NCI-H82 (cell line): ENCODE measurements around the gene PRRC2B.
"Not testable (repeated sequence)": the region's sequence is repeated elsewhere in the genome, so short reads cannot be mapped to it uniquely, and the experiment has no call there.

Experiments
- DNase-seq: peaks from one replicate; lab custom pipeline; 2025; lab: John Stamatoyannopoulos, UW

PRRC2B gene

GRCh38 chr9:131386281-131386680 lies 7.6 kb upstream of the PRRC2B start:
- no peak for DNase-seq

DNA sequence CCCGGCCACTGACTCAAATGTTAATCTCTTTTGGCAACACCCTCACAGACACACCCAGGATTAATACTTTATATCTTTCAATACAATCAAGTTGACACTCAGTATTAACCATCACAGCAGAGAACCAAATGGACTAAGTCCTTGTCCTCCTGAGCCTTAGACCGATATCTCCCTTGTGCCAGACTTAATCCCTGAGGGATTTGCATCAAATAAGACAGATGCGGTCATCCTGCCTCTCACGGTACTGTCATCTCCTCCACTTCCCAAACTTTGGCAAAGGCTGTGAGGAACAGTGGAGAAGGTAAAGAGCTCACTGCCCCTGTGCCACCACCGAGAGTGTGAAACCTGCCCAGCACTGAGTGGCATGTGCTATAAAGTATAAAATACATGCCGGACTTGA lies 6.5 kb upstream of the PRRC2B start:
- DNase-seq, result peak; percentile 98

- DNase-seq, result no peak
Observed at GRCh38 chr9:131391020-131391419, 2.9 kb upstream of the PRRC2B start.

DNA sequence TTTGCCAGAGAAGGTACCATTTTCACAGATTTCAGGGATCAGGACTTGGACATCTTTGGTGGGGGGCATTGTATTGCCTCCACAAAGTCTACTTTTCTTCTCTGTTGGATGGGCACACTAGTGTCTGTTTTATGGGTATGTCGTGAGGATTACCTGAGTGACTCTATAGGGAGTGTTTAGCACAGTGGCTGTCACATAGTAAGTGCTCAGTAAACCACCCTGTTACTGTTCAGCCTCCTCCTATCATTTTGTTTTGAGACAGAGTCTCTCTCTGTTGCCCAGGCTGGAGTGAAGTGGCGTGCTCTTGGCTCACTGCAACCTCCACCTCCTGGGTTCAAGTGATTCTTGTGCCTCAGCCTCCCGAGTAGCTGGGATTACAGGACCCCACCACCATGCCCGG lies 2.4 kb upstream of the PRRC2B start:
- DNase-seq, result no peak

- DNase-seq, result peak; percentile 49
Observed at GRCh38 chr9:131394464-131395156, 724 bp downstream of the PRRC2B start.

DNA sequence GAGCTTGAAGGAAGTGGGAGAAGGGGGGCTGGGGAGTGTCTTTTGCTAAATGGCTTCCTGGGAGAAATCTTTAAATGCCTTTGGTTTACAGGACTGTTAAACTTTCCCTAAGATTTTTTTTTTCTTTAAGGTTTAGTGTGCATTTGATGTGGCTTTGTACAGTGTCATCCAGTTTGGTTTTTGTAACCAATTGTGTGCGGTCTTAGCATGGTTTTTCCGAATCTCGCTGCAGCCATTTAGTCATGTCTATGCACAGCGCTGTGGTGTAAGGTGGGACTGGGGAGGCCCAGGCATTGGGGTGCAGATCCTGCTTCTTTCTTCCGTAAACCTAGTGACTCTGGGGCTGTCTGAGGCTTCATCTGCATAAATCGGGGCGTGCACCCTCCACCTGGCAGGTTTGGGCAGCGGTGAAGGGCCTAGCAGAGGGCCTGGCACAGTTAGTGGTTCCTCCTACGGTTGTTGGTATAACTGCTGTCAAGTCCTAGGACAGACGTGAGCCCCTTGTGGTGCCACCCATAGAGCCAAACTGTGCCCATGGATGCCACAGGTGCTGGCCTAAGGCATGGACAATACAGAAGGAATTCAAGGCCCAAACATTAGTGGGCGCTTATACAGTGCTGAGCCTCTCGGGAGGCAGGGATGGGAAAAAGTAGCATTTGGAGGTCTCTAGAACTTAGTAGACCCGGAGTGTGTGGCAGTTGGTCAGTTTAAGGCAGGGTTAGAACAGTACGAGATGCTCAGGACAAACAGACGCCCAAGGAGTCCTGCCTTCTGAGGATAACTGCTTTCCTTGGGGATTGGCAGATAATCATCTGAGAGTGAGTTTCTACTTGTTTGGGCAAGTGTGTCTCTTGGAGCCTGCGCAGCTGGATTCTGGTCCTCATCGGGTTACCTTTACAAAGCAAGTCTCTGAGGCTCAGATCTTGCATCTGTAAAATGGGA lies 1.5 kb downstream of the PRRC2B start:
- DNase-seq, result peak; percentile 46

- DNase-seq, result not testable (repeated sequence)
Observed at GRCh38 chr9:131396099-131396479, 2.2 kb downstream of the PRRC2B start.

GRCh38 chr9:131396626-131397025 lies 2.7 kb downstream of the PRRC2B start:
- no peak for DNase-seq

GRCh38 chr9:131397100-131397790 lies 3.4 kb downstream of the PRRC2B start:
- DNase-seq, result no peak

DNA sequence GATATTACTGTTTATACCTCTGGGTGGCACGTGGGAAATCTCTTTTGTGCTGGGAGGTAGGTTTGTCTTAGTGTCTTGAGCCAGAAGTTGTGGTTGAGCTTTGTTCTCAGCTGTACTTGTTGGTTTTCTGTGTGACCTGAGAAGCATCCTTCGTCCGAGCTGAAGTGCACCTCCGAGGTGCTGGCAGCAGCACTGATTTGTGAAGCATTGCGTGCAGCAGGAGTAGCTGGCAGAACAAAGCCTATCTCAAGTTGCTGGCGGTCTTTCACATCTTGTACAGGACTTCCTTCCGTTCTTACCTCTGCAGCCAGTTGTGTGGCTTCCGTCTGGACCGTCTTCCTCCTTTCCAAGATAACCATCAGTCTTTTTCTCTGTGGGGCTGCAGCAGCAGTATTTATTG lies 4.3 kb downstream of the PRRC2B start:
- DNase-seq, result no peak

GRCh38 chr9:131399972-131400371 lies 6.1 kb downstream of the PRRC2B start:
- DNase-seq, result no peak

DNA sequence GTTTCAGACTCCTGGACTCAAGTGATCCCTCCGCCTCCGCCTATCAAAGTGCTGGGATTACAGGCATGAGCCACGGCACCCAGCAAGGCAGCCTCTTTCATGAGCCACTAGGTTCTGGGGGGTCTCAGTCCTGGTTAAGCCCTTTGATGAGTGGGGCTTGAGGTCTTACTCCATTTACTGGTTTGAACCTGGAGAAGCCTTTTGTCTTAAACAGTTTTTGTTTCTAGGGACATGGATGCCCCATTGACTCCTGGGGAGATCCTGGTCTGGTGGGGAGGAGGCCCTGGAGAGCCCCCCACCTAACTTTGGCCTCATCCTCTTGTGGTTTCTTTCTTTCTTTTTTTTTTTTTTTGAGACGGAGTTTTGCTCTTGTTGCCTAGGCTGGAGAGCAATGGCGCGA lies 6.7 kb downstream of the PRRC2B start:
- peak; percentile 39 for DNase-seq

- no peak for DNase-seq
Observed at GRCh38 chr9:131402073-131402472, 8.2 kb downstream of the PRRC2B start.

DNA sequence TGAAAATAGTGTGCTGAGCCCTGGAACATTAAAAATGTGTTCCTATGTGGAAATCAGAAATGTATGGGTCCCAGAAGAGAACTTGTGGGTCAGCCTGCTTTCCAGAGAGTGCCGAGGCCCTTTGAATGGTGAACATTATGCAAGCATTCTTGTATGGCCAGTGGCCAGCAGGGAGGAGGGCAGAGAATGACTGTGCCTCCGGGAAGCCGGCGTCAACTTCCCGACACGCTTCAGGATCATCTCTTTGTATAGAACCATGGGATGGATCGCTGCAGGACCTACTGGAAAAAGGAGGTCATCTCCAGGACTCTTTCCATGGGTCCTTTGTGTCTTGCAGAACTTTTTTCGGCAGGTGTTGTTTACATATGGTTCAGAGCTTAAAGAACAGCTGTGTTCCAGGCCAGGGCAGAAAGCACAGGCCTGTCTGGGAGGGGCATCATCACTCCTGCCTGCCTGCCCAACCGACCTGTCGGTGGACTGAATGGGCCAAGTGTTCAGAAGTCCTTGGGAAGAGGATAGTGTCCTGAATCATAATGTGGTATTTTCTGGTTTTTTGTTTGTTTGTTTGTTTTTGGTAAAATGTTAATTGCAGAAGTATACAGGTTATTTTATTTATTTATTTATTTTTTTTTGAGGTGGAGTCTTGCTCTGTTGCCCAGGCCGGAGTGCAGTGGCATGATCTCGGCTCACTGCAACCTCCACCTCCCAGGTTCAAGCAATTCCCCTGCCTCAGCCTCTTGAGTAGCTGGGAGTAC lies 9.0 kb downstream of the PRRC2B start:
- DNase-seq, result peak; percentile 89

DNA sequence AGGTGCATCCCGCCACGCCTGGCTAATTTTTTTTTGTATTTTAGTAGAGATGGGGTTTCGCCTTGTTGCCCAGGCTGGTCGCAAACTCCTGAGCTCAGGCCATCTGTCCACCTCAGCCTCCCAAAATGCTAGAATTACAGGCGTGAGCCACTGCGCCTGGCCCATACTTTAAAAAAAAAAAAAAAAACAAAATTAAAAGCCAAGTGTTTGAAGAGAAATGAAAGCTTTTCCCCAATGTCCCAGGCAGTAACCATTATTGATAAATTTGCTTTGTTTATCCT lies 9.5 kb downstream of the PRRC2B start:
- no peak for DNase-seq

- DNase-seq, result no peak
Observed at GRCh38 chr9:131404581-131404980, 10.7 kb downstream of the PRRC2B start.

- DNase-seq, result no peak
Observed at GRCh38 chr9:131404987-131405386, 11.1 kb downstream of the PRRC2B start.

DNA sequence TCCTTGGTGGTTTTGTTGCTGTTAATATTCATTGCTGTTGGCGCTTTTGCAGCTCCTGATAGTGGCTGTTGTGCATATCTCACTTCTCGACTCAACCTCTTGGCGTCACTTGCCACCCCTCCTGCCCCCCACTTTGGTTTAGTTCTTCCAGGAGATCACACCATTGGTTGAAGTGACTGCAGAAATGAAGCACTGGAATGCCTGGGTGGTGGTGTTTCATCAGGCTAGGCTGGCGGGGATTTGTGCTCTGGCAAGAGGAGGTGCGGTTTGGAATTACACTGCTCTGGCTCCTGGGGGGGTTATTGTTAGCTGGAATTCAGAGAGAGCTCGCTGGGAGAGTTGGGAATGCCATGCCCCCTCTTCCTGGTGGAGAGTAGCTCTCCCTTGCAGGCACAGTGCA lies 11.5 kb downstream of the PRRC2B start:
- DNase-seq, result peak; percentile 27

GRCh38 chr9:131405858-131406537 lies 12.1 kb downstream of the PRRC2B start:
- no peak for DNase-seq

DNA sequence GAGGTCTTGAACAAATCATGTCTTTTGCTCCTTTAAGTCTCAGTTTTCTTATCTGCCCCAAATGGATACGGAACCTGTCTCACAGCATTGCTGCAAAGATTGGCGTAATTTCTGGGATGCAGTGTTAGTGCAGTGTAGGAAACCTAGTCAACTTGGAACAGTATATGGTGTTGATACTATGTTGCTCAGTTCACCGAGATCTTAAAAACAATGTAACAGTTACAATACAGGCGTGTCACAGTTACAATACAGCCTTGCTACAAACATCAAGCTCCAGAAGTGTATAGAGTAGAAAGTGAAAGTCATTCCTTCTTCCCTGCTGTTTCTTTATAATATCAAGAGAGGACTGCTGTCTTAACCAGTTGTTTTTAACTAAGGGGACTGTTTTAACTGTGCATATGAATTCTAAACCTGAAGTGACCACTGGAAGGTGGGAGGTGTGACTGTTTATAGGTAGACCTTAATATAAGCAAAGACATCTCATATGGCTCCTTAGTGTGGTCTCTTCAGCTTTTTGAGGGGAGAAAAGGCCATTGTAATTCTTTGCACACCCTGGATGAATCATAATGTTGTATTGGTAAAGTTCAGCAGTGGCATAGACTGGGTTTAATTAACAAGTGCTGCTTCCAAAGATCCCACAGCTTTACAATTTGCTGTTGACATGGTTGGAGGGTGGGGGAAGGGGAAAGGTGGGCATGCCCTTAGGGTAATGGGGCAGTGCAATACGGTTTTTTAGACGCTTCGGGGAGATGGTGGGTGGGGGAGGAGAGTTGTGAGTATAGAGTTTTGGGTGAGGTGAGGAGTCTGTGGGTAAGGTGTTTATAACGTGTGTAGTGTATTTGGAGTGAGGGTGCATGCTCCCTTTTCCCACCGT lies 12.9 kb downstream of the PRRC2B start:
- no peak for DNase-seq
